HUDEP-2 (cell line): ENCODE results near the gene NFE2.
"Not testable (repeated sequence)": the region's sequence is repeated elsewhere in the genome, so short reads cannot be mapped to it uniquely, and the experiment has no call there.

Source experiments
- DNase-seq, 76 experiments: peaks; one replicate each; lab custom pipeline; 2025; ENCODE audit not compliant: unreplicated experiment in 76 of 76; lab: John Stamatoyannopoulos, UW

Gene NFE2

DNA sequence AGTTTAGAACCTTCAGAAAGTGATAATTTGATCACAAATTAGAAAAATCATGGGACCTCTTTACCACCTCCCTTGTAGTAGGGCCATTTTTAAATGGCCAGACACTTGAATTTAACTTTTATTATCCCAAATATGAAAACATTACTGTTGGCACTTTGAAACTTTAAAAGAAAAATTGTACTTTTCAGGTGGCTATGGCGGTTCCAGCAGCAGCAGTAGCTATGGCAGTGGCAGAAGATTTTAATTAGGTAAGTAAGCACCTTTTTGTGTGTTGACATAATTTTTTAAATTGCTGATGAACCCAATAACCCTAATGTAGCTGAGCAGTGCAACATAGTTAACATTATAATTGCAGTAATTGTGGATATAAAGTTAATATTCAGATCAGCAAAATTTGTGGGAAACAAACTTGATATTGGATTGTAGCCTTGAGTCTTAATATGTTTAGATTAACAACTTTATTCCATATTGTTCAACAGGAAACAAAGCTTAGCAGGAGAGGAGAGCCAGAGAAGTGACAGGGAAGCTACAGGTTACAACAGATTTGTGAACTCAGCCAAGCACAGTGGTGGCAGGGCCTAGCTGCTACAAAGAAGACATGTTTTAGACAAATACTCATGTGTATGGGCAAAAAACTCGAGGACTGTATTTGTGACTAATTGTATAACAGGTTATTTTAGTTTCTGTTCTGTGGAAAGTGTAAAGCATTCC lies 16.6 kb downstream of the NFE2 start:
- not testable (repeated sequence) for DNase-seq

- DNase-seq, result peak in 26 of 76 experiments; percentile 12 to 38 (median 26)
Observed at GRCh38 chr12:54282949-54283593, 17.7 kb downstream of the NFE2 start.

- not testable (repeated sequence) for DNase-seq
Observed at GRCh38 chr12:54281694-54282093, 19.1 kb downstream of the NFE2 start.

DNA sequence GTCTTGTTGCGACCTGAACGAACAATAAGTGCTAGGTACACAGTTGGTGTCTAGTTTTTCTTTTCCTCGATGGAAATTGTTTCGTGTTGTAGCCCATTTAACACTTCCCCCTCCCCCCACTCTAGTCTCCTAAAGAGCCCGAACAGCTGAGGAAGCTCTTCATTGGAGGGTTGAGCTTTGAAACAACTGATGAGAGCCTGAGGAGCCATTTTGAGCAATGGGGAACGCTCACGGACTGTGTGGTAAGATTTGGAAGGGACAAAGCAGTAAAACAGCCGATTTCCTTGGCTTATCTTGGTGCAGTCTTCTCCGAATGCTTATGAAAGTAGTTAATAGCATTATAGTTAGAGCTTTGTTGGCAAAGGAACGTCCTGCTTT lies 19.6 kb downstream of the NFE2 start:
- peak in 3 of 76 experiments; percentile 29 to 67 (median 53) for DNase-seq

- peak in 75 of 76 experiments; percentile 67 to 99 (median 96) for DNase-seq
Observed at GRCh38 chr12:54280468-54281260, 20.2 kb downstream of the NFE2 start, which contains the start of gene HNRNPA1. HNRNPA1 (plus strand) TSS chr12:54280726; CDS start chr12:54280808, 82 bp downstream.

DNA sequence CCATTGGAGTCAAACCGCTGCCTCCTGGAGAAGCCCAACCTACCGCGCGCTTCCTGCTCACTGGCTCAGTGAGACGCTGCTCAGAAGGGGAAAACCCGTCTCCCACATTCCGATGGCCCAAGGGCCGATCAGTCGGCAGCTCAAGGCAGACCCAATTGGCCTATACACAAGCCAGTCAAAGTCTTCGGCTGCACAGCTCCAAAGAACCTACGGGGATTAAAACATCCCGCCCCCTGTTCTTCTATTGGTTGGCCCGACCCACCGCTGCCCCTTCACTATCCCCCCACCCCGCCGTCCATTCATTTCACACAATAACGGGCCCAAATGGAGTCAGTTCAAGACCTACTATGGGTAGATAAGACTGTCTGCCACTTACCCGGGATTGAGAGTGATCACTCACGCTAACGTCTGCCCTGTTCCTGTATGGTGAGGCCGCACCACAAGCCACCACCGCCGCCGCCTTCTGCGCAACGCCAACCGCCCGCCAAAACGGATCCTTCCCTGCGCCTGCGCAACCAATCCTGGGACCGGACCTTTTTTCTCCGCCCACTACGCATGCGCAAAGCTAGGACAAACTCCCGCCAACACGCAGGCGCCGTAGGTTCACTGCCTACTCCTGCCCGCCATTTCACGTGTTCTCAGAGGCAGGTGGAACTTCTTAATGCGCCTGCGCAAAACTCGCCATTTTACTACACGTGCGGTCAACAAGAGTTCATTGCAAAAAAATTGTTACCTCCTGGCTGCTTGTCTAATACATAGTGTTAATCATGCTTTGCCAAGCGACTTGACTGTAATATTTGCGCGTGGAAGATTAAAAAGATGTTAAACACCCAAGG lies 21.0 kb downstream of the NFE2 start, which contains the start of gene CBX5:
TSS of gene CBX5 (minus strand) at position 491 of the 836 bp plus-strand sequence. CDS start 22,472 bp downstream, outside the sequence.
- peak in 75 of 76 experiments; percentile 75 to 99 (median 97) for DNase-seq

DNA sequence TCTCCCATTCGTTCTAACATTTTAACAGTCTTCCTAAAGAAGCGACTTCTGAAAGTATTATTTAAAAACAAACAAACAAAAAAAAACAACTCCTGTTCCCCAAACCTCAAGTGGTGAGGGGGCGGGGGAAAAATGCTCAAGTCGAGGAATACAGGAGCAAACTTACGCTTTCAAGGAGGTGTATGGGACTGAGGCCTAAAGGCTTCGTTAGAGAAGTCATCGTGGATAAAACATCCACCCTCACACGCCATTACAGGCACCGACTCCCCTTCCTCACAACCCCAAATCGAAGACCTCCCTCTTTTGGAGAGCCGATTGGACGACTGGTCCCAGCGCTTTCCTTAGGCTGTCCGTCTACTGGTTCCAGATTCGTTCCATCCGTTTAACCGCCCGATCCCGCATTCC lies 21.6 kb downstream of the NFE2 start:
- no peak for DNase-seq

- no peak for DNase-seq
Observed at GRCh38 chr12:54277823-54278276, 23.0 kb downstream of the NFE2 start.

GRCh38 chr12:54276368-54276767 lies 24.4 kb downstream of the NFE2 start:
- DNase-seq, result no peak

GRCh38 chr12:54273981-54274380 lies 26.8 kb downstream of the NFE2 start:
- no peak for DNase-seq

GRCh38 chr12:54272214-54272613 lies 28.6 kb downstream of the NFE2 start:
- DNase-seq, result no peak

DNA sequence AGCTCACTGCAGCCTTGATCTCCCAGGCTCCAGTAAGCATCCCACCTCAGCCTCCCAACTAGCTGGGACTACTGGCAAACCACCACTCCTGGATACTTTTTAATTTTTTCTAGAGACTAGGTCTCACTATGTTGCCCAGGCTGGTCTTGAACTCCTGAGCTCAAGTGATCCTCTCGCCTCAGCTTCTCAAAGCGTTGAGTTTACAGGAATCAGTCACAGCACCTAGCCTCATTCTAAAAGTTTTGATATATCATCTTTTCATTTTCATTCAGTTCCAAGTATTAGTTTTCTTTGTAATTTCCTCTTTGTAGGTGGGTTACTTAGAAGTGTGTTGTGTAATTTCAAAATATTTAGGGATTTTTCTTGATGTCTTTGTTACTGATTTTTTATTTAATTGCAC lies 30.5 kb downstream of the NFE2 start:
- DNase-seq, result no peak

- no peak for DNase-seq
Observed at GRCh38 chr12:54266852-54267251, 34.0 kb downstream of the NFE2 start.

DNA sequence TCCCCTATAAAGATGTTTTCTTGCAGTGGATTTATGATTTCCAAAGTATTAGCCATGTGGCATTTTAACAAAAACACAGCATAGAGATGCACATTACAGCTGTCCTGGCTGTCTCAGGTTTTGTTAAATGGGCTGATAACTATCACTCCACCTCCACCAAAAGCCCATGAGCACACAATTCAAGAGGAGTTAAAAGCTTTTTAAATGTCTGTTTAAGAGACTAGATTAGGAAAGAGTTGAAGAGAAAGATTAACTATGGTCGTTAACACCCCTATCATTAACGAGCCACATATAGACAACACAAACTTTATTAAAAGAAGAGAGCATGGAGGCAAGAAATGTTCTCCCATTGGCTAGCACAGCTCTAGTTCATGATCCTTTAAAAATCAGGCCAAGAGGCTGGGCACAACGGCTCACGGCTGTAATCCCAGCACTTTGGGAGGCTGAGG lies 35.4 kb downstream of the NFE2 start:
- no peak for DNase-seq

GRCh38 chr12:54262403-54262925 lies 38.4 kb downstream of the NFE2 start:
- peak in 12 of 76 experiments; percentile 4 to 44 (median 16) for DNase-seq

- DNase-seq, result no peak
Observed at GRCh38 chr12:54261815-54262402, 38.9 kb downstream of the NFE2 start.

DNA sequence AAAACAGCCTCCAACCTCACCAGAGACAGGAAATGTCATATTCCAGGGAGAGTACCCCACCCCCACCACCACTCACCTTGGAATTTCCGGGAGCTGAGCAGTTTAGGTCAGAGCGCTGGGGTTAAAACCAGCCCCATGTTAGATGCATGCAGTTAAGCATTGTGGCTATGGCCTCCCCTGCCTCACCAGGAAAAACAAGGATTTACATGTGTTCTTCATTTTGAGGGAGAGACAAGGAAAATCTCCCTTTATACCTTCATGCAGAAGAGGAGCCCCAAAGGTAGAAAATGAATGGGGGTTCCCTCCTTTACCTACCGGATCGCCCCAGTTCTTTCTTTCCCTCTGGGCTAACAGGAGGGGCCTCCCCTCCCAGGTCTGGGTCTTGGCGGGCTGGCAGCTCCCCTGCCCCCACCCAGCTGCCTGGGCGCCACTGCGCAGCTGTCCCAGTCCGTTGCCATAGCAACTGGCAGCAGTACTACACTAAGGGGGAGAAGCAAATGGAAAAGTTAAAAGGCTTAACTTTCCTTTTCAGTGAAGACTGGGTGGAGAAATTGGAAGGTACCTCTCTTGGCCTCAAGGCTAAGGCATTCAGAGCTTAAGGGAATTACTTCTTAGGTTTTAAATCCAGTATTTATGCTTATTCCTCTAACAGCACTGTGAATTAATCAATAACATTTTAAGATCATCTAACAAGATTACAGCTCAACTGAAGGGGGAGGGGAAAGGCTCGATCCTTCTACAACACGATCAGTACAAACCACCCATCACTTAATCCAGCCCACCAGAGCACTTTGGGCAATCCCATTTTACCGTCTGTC lies 41.4 kb downstream of the NFE2 start:
- peak in 70 of 76 experiments; percentile 3 to 80 (median 50) for DNase-seq

DNA sequence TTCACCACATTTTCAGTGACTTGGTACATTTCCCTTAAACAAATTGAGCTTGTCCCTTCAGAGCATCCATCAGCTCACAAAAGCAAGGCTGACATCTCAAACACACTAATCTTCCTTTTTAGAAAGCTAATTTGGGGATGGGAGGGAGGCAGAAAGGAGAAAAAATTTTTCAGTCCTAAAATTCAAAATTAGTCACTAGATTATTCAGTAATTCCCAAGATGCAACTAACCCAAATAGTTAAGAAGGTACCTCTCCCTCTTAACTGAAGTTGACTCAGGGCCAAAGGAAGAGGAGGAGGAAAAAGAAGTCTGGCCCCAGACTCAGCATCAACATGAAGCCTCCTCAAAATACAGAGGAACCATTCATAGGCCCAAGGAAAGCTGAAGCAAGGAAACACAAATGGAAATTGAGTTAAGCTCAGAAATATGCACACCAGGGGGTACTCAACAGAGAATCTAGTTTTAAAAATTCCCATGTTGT lies 42.6 kb downstream of the NFE2 start:
- no peak for DNase-seq
